H1 (cell line): ENCODE results near the gene DNAH8.

Experiments
- CTCF ChIP-seq, 3 experiments: IDR thresholded peaks; 1 replicate in 2 of 3; 2 replicates in 1 of 3; pipeline versions ENCODE4 v1.5.1 to v1.6.1; 2011; ENCODE audit warnings: low read length in 3 of 3, mild to moderate bottlenecking in 3 of 3, inconsistent platforms in 2 of 3, low read depth in 1 of 3, moderate library complexity in 1 of 3; ENCODE audit not compliant: insufficient read depth in 1 of 3; ENCODE audit errors: control extremely low read depth in 1 of 3
- POLR2A ChIP-seq, 2 experiments: IDR thresholded peaks; 1 replicate in 1 of 2; 2 replicates in 1 of 2; pipeline ENCODE4 v1.6.1; 2011; ENCODE audit warnings: low read depth in 2 of 2, low read length in 2 of 2, mild to moderate bottlenecking in 2 of 2; ENCODE audit errors: control extremely low read depth in 1 of 2

- TF ChIP-seq POLR2A (IDR thresholded peaks at IDR 0.05; ENCODE audit: control extremely low read depth in 1 of 2, low read depth in 2 of 2, low read length in 2 of 2), result no peak
- TF ChIP-seq CTCF (IDR thresholded peaks at IDR 0.05; ENCODE audit: control extremely low read depth in 1 of 3, insufficient read depth in 1 of 3, low read depth in 1 of 3, low read length in 3 of 3), result no peak
These were observed 144.9 kb downstream of the DNAH8 start for GRCh38 chr6:38860041-38860440.
